ENCODE data around the gene MIPOL1. TPM values are rescaled to one million over a fixed set of nuclear protein-coding genes. Genes with fewer than 3 reads are reported as not detected.

The MIPOL1 gene
- total RNA-seq, 1 experiment from 2014 or later: 13.1 TPM

DNA sequence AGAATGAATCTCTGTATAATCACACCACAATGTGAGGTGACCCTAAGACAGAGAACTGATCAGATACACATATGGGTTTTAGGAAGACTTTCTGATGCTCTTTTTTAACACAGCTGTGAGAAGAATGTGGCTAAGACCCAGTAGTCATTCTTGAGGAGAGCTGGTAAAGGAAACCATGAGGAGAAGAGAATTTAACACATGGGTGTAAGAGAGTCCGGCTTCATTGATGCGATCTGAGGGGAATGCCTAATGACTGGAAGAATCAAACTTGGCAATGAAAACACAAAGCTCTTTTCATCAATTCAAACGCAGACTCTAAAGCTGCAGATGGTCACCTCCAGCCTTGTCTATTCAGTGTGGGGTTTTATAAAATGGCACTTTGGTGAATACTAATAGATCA is 318.0 kb downstream of the MIPOL1 start:
- H3K27ac ChIP-seq: no peak overlapping the region
- DNase-seq: no peak
- H3K79me2 ChIP-seq (ENCODE audit: low read depth): no peaks in the 10 kb centered on the region
- ChIA-PET POLR2A (ENCODE audit: unreplicated experiment) (interaction anchor here (0.5 kb wide), 1 partner anchor 565 kb away, joined by 3 read pairs; no protein-coding TSS in a partner anchor), CTCF (no interaction called here)
- H3K4me2 ChIP-seq: no peak overlapping the region
- no peaks in the 10 kb centered on the region for H3K9me3 ChIP-seq (ENCODE audit: insufficient read depth, low read depth)
- no peaks in the 10 kb centered on the region for H3K36me3 ChIP-seq (ENCODE audit: low read depth)
- intact Hi-C loops (cut with micrococcal nuclease; ENCODE audit: unreplicated experiment): no loop called here
- no TSS peak for BruUV-seq (replicated peaks)
- H3F3A ChIP-seq (ENCODE audit: insufficient read depth, low read depth): no peaks in the 10 kb centered on the region
- no peak overlapping the region for H3K4me3 ChIP-seq
- no peaks in the 10 kb centered on the region for H3K9me2 ChIP-seq (ENCODE audit: insufficient read depth)
- TF ChIP-seq, protein P1, sequence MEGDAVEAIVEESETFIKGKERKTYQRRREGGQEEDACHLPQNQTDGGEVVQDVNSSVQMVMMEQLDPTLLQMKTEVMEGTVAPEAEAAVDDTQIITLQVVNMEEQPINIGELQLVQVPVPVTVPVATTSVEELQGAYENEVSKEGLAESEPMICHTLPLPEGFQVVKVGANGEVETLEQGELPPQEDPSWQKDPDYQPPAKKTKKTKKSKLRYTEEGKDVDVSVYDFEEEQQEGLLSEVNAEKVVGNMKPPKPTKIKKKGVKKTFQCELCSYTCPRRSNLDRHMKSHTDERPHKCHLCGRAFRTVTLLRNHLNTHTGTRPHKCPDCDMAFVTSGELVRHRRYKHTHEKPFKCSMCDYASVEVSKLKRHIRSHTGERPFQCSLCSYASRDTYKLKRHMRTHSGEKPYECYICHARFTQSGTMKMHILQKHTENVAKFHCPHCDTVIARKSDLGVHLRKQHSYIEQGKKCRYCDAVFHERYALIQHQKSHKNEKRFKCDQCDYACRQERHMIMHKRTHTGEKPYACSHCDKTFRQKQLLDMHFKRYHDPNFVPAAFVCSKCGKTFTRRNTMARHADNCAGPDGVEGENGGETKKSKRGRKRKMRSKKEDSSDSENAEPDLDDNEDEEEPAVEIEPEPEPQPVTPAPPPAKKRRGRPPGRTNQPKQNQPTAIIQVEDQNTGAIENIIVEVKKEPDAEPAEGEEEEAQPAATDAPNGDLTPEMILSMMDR (conservative IDR thresholded peaks at IDR 0.05): no peak
- TF ChIP-seq EZH2 (IDR thresholded peaks at IDR 0.05; ENCODE audit: low read depth): no peak
- H3K4me1 ChIP-seq (replicated peaks; ENCODE audit: insufficient read depth): no peaks in the 10 kb centered on the region
- no peaks in the 10 kb centered on the region for H3K27me3 ChIP-seq (ENCODE audit: insufficient read depth, low read depth)
- H4K20me1 ChIP-seq (ENCODE audit: insufficient read depth): no peaks in the 10 kb centered on the region
- no peak overlapping the region for H2AFZ ChIP-seq

DNA sequence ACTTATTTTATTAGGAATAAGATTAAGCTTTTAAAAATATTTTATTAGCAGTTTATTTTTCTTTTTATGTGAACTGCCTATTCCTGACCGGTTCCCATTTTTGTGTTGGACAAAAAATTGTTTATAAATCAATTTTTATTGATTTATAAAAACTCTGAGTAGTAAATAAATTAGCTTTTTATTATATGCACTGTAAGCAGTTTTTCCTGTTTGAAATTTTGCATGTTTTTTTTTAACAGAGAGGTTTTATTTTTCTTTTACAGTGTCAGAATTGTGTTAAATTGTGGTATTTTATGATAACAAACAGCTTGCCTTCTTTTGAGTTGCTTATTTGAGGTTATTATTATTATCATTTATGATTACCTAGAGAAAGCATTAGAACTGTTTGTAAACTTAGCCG is 329.3 kb downstream of the MIPOL1 start:
- no peak overlapping the region for H3K4me2 ChIP-seq
- BruUV-seq (replicated peaks): no TSS peak
- no peaks in the 10 kb centered on the region for H3K79me2 ChIP-seq (ENCODE audit: low read depth)
- H2AFZ ChIP-seq: no peak overlapping the region
- no peak for DNase-seq
- H3K27me3 ChIP-seq (ENCODE audit: insufficient read depth, low read depth): no peaks in the 10 kb centered on the region
- POLR2A ChIA-PET (ENCODE audit: unreplicated experiment): no interaction called here
- H3K4me1 ChIP-seq (replicated peaks; ENCODE audit: insufficient read depth): no peaks in the 10 kb centered on the region
- TF ChIP-seq EZH2 (IDR thresholded peaks at IDR 0.05; ENCODE audit: low read depth): no peak
- H3K27ac ChIP-seq: no peak overlapping the region
- H3K9me2 ChIP-seq (ENCODE audit: insufficient read depth): no peaks in the 10 kb centered on the region
- no peak overlapping the region for H3K4me3 ChIP-seq
- no peaks in the 10 kb centered on the region for H3K9me3 ChIP-seq (ENCODE audit: insufficient read depth, low read depth)
- CTCF ChIA-PET: no interaction called here
- intact Hi-C loops (cut with micrococcal nuclease; ENCODE audit: unreplicated experiment): no loop called here
- H3F3A ChIP-seq (ENCODE audit: insufficient read depth, low read depth): no peaks in the 10 kb centered on the region
- H4K20me1 ChIP-seq (ENCODE audit: insufficient read depth): no peaks in the 10 kb centered on the region
- no peaks in the 10 kb centered on the region for H3K36me3 ChIP-seq (ENCODE audit: low read depth)

DNA sequence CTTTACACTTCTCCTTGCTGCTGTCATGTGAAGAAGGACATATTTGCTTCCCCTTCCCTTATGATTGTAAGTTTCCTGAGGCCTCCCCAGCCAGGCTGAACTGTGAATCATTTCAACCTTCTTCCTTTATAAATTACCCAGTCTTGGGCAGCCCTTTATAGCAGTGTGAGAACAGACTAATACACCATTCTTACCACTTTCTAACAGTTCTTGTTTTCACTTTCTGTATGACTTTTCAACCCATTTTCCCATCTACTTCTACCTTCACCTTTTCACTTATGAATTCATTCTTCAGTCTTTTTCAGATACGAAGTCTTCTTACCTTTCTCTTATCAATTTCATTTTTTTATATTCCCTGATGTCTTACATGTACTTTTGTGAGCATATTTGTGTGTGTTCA is 342.3 kb downstream of the MIPOL1 start:
- Histone ChIP-seq H3K4me1 (replicated peaks; ENCODE audit: insufficient read depth) (peaks cover 11% of the 10 kb centered on the region), H3K9me3 (ENCODE audit: insufficient read depth, low read depth) (no peaks in the 10 kb centered on the region; the same call in 1 of the 2 replicates), H3K9me2 (ENCODE audit: insufficient read depth) (no peaks in the 10 kb centered on the region), H3K27ac (no peak overlapping the region), H3K27me3 (ENCODE audit: insufficient read depth, low read depth) (no peaks in the 10 kb centered on the region), H2AFZ (no peak overlapping the region), H3K4me2 (no peak overlapping the region), H3K36me3 (ENCODE audit: low read depth) (no peaks in the 10 kb centered on the region), H4K20me1 (ENCODE audit: insufficient read depth) (no peaks in the 10 kb centered on the region), H3F3A (ENCODE audit: insufficient read depth, low read depth) (peaks cover 6% of the 10 kb centered on the region), H3K4me3 (no peak overlapping the region), H3K79me2 (ENCODE audit: low read depth) (no peaks in the 10 kb centered on the region)
- POLR2A ChIA-PET (ENCODE audit: unreplicated experiment): no interaction called here
- CTCF ChIA-PET: no interaction called here
- intact Hi-C loops (cut with micrococcal nuclease; ENCODE audit: unreplicated experiment): no loop called here
- no peak for TF ChIP-seq EZH2 (IDR thresholded peaks at IDR 0.05; ENCODE audit: low read depth)
- TF ChIP-seq, protein P1 (conservative IDR thresholded peaks at IDR 0.05): no peak
- BruUV-seq (replicated peaks): no TSS peak
- DNase-seq: no peak

DNA sequence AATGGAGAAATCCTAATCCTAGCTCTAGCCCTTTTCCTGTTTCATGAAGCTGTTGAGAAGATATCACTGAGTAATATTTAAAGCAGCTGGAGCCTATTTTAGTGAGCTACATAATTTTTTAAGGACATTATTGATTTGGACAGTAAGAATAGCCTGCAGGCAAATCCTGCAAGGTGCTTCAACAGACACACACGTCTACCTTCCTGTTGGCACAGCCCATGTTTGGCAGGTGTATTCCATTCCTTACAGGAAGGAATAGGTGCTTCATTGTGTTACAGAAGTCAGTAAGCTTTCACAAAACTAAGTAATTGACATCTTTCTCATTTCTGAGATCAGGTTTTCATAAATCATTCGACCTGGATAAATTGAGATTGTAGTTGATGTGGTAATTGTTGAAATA is 346.7 kb downstream of the MIPOL1 start:
- ChIA-PET POLR2A (ENCODE audit: unreplicated experiment) (no interaction called here), CTCF (no interaction called here)
- Histone ChIP-seq H3K27me3 (ENCODE audit: insufficient read depth, low read depth) (no peaks in the 10 kb centered on the region), H3F3A (ENCODE audit: insufficient read depth, low read depth) (peaks cover 14% of the 10 kb centered on the region), H3K9me2 (ENCODE audit: insufficient read depth) (no peaks in the 10 kb centered on the region), H3K4me2 (peak overlapping the region; percentile 36; the same call in 1 of the 2 replicates), H3K4me1 (replicated peaks; ENCODE audit: insufficient read depth) (peaks cover 33% of the 10 kb centered on the region), H3K9me3 (ENCODE audit: insufficient read depth, low read depth) (no peaks in the 10 kb centered on the region; the same call in 1 of the 2 replicates), H4K20me1 (ENCODE audit: insufficient read depth) (no peaks in the 10 kb centered on the region), H3K36me3 (ENCODE audit: low read depth) (no peaks in the 10 kb centered on the region), H3K27ac (no peak overlapping the region), H3K4me3 (no peak overlapping the region), H3K79me2 (ENCODE audit: low read depth) (no peaks in the 10 kb centered on the region), H2AFZ (no peak overlapping the region)
- peak in 1 of 2 experiments; percentile 37 for DNase-seq
- intact Hi-C loops (cut with micrococcal nuclease; ENCODE audit: unreplicated experiment): no loop called here
- TF ChIP-seq, protein P1 (conservative IDR thresholded peaks at IDR 0.05): no peak
- no peak for TF ChIP-seq EZH2 (IDR thresholded peaks at IDR 0.05; ENCODE audit: low read depth)
- BruUV-seq (replicated peaks): no TSS peak
